Immature natural killer cell (primary cell): ENCODE data around the gene FIGNL1. TPM values are rescaled to one million over a fixed set of nuclear protein-coding genes. Genes with fewer than 3 reads are reported as not detected.

ENCODE experiments used
- polyA plus RNA-seq, 3 donors: library from polyadenylated mRNA; unstranded; fragments of 300-500 nt; fragmentation: Illumina TruSeq; gene quantifications; one replicate each; pipeline ENCODE4 v1.2.3, GENCODE V29; 2021

The FIGNL1 gene
- polyA plus RNA-seq, 3 donors from 2014 or later, result 1.8 to 10.3 (median 3.7) TPM

Other genes with a start within 250 kb of the FIGNL1 start
- 100 to 1,000 TPM in 1 of 3 donors, 10 to 100 TPM in 2; 79.5 to 307 (median 91.3) TPM for gene IKZF1, start 145.6 kb downstream of the FIGNL1 start, polyA plus RNA-seq
- not detected for gene DDC, start 115.1 kb upstream of the FIGNL1 start, polyA plus RNA-seq